Measurements from ENCODE around the gene ZKSCAN1.
"Not testable (repeated sequence)": the region's sequence is repeated elsewhere in the genome, so short reads cannot be mapped to it uniquely, and the experiment has no call there.

The ZKSCAN1 gene

GRCh38 chr7:100015232-100016214 lies at the start of gene ZKSCAN1:
ZKSCAN1 (plus strand) TSS chr7:100015596; CDS start chr7:100023507, 7,911 bp downstream.
- peak; percentile 93 for DNase-seq

GRCh38 chr7:99969298-99969697 lies 46.1 kb upstream of the ZKSCAN1 start:
- no peak for DNase-seq

GRCh38 chr7:99969813-99970212 lies 45.6 kb upstream of the ZKSCAN1 start:
- peak; percentile 83 for DNase-seq

- DNase-seq = no peak
These were observed 44.2 kb upstream of the ZKSCAN1 start for GRCh38 chr7:99971242-99971641.

- not testable (repeated sequence) for DNase-seq
These were observed 41.6 kb upstream of the ZKSCAN1 start for GRCh38 chr7:99973817-99974216.

GRCh38 chr7:99974681-99975080 lies 40.7 kb upstream of the ZKSCAN1 start:
- no peak for DNase-seq

- no peak for DNase-seq
These were observed 39.4 kb upstream of the ZKSCAN1 start, which contains the start of gene AZGP1 for GRCh38 chr7:99975782-99976521. AZGP1 (minus strand) TSS chr7:99976031; CDS start chr7:99976020, 11 bp downstream.

- DNase-seq = no peak
These were observed 38.8 kb upstream of the ZKSCAN1 start for GRCh38 chr7:99976626-99977025.

- peak; percentile 34 for DNase-seq
These were observed 35.6 kb upstream of the ZKSCAN1 start for GRCh38 chr7:99979814-99980225.

GRCh38 chr7:99980448-99980872 lies 34.9 kb upstream of the ZKSCAN1 start:
- not testable (repeated sequence) for DNase-seq

- not testable (repeated sequence) for DNase-seq
These were observed 34.3 kb upstream of the ZKSCAN1 start for GRCh38 chr7:99981066-99981465.

- no peak for DNase-seq
These were observed 30.8 kb upstream of the ZKSCAN1 start for GRCh38 chr7:99984593-99984992.

- DNase-seq = not testable (repeated sequence)
These were observed 28.1 kb upstream of the ZKSCAN1 start for GRCh38 chr7:99987306-99987705.

GRCh38 chr7:99987846-99988245 lies 27.6 kb upstream of the ZKSCAN1 start:
- DNase-seq = no peak

- DNase-seq = peak; percentile 42
These were observed 24.9 kb upstream of the ZKSCAN1 start for GRCh38 chr7:99990460-99990852.

- not testable (repeated sequence) for DNase-seq
These were observed 23.9 kb upstream of the ZKSCAN1 start for GRCh38 chr7:99991543-99991942.

GRCh38 chr7:99992330-99993038 lies 22.9 kb upstream of the ZKSCAN1 start:
- DNase-seq = no peak

- no peak for DNase-seq
These were observed 20.6 kb upstream of the ZKSCAN1 start for GRCh38 chr7:99994819-99995218.

GRCh38 chr7:99996755-99997544 lies 18.4 kb upstream of the ZKSCAN1 start:
- no peak for DNase-seq

GRCh38 chr7:99997545-99998137 lies 17.8 kb upstream of the ZKSCAN1 start:
- peak; percentile 18 for DNase-seq

GRCh38 chr7:100000239-100000638 lies 15.2 kb upstream of the ZKSCAN1 start:
- DNase-seq = no peak

Measured in NCI-H1092 (cell line).